GM06990 (cell line): Measurements from ENCODE around the gene ZBTB46.
A peak's percentile ranks its signal among the peaks of the same experiment; 100 is the strongest.
"Not testable (repeated sequence)": the region's sequence is repeated elsewhere in the genome, so short reads cannot be mapped to it uniquely, and the experiment has no call there.

Experiments used
- DNase-seq: peaks from one replicate; pipeline ENCODE4 v3.0.0-alpha.2; 2011; ENCODE audit not compliant: insufficient read length; ENCODE audit errors: extremely low read depth
- H3K27me3 ChIP-seq: replicated peaks from 2 replicates; pipeline ENCODE4 v1.6.0; 2011; ENCODE audit warnings: low read length; ENCODE audit not compliant: control insufficient read depth, insufficient read depth
- H3K36me3 ChIP-seq: 2 replicates; pipeline ENCODE4 v1.5.1; 2011; ENCODE audit warnings: low read length; ENCODE audit not compliant: control insufficient read depth, insufficient read depth
- H3K4me3 ChIP-seq: replicated peaks from 2 replicates; pipeline ENCODE4 v1.5.1; 2011; ENCODE audit warnings: low read depth, mild to moderate bottlenecking, control low read depth, low read length
- TF ChIP-seq, protein P1 (sequence below): IDR thresholded peaks from 2 replicates; pipeline ENCODE4 v1.5.1; 2011; ENCODE audit warnings: low read length, control low read depth, mild to moderate bottlenecking, inconsistent platforms; ENCODE audit not compliant: insufficient read depth, poor library complexity, severe bottlenecking

Gene ZBTB46

DNA sequence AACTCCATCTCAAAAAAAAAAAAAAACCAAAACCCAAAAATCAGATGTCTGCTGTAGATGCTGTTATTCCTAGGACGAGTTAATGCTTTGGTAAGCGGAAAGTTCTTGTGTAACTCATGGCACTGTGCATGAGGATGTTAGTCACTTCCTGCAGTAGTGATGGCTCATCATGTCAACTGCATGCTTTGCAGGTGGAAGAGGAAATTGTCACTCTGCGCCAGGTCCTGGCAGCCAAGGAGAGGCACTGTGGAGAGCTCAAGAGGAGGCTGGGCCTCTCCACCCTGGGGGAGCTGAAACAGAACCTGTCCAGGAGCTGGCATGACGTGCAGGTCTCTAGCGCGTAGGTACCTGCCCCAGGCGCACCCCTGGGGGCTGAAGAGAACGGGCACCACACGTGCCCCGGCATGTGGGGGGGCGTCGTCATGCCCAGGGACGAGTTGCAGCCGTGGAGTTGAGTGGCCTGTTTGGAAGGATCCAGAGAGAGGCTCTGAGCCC lies 42.5 kb upstream of the ZBTB46 start:
- H3K36me3 ChIP-seq, result peaks cover 33% of the 10 kb centered on the region
- no peak for DNase-seq
- H3K4me3 ChIP-seq, result no peak overlapping the region
- TF ChIP-seq, protein P1, sequence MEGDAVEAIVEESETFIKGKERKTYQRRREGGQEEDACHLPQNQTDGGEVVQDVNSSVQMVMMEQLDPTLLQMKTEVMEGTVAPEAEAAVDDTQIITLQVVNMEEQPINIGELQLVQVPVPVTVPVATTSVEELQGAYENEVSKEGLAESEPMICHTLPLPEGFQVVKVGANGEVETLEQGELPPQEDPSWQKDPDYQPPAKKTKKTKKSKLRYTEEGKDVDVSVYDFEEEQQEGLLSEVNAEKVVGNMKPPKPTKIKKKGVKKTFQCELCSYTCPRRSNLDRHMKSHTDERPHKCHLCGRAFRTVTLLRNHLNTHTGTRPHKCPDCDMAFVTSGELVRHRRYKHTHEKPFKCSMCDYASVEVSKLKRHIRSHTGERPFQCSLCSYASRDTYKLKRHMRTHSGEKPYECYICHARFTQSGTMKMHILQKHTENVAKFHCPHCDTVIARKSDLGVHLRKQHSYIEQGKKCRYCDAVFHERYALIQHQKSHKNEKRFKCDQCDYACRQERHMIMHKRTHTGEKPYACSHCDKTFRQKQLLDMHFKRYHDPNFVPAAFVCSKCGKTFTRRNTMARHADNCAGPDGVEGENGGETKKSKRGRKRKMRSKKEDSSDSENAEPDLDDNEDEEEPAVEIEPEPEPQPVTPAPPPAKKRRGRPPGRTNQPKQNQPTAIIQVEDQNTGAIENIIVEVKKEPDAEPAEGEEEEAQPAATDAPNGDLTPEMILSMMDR, result no peak
- H3K27me3 ChIP-seq, result no peaks in the 10 kb centered on the region

DNA sequence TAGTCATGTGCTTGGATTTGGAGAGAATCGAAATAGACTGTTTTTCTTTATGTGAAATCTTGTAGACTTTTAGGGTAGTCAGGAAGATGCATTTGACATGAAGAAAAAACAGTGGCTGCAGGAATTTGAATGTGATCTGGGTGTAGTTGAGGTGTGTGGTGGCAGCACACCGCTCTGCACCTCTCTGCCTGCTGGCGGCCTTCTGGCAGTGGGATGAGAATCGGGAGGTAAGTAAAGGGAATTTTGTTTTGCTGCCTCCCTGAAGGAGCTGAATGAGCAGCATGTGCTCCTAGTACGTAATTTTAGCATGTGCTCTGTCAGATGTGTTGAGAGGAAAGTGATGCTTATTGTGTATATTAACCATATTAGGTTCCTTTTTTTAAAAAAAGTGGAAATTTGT lies 37.2 kb upstream of the ZBTB46 start:
- DNase-seq, result no peak
- H3K4me3 ChIP-seq, result no peak overlapping the region
- peaks cover 10% of the 10 kb centered on the region for H3K36me3 ChIP-seq
- no peaks in the 10 kb centered on the region for H3K27me3 ChIP-seq
- TF ChIP-seq, protein P1, result no peak

DNA sequence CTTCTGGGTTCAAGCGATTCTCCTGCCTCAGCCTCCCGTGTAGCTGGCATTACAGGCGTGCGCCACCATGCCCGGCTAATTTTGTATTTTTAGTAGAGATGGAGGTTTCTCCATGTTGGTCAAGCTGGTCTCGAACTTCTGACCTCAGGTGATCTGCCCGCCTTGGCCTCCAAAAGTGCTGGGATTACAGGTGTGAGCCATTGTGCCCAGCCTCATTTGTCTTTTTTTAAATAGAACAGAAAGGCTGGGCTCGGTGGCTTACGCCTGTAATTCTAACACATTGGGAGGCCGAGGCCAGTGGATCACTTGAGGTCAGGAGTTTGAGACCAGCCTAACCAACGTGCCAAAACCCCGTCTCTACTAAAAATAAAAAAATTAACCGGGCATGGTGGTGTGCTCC lies 36.0 kb upstream of the ZBTB46 start:
- not testable (repeated sequence) for DNase-seq, H3K4me3 ChIP-seq, H3K27me3 ChIP-seq
- H3K36me3 ChIP-seq, result peaks cover 16% of the 10 kb centered on the region

DNA sequence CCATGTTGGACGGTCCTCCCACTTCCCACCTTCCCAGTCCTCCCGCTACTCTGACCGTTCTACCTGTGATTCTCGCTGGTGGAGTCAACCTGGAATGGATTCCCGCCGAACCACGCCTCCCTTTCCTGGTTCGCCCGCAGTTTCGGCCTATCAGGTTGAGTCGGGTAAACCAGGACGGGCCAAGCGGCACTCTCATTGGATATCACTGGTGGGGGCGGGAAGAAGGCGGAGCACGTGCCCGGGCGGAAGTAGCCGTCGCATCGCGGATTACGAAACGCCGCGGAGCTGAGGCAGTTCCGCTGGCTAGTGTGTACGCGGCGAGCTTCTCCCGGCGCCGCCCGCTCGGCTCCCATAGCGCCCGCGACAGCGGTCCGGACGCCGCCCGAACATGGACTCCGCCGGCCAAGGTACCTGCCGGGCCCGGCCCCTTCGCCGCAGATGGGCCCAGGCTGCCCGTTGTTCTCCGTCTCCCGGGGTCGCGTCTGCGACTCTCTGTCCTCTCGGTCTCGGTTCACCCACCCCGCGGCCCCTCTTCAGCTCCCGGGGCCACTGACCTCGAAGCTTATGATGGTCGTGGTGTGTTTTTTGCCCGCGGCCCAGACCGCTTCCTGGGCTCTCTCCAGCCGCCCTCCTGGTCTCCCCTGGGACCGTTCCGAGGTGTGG lies 34.0 kb upstream of the ZBTB46 start, which contains the start of gene TPD52L2:
Gene TPD52L2, plus strand, starts transcription at position 293 of the 663 bp plus-strand sequence. Its CDS starts 96 bp downstream, at position 389.
- no peaks in the 10 kb centered on the region for H3K27me3 ChIP-seq
- TF ChIP-seq, protein P1, result no peak
- peak; percentile 96 for DNase-seq
- H3K4me3 ChIP-seq, result peak within 1 kb of the TSS; percentile 97
- peaks cover 18% of the 10 kb centered on the region for H3K36me3 ChIP-seq

DNA sequence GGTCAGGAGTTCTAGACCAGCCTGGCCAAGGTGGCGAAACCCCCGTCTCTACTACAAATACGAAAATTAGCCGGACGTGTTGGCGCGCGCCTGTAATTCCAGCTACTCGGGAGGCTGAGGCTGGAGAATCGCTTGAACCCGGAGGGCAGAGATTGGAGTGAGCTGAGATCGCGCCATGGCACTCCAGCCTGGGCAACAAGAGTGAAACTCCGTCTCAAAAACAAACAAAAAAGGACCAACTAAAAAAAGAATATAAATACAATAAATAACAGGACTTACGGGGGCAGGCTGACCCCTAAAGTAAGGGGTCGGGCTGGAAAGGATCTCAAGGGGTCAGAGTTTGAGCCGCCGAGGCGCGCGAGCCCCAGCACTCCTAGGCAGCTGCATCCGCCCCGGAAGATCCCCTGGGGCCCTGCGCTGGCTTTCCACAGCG lies 33.5 kb upstream of the ZBTB46 start:
- DNase-seq, result no peak
- TF ChIP-seq, protein P1, result no peak

DNA sequence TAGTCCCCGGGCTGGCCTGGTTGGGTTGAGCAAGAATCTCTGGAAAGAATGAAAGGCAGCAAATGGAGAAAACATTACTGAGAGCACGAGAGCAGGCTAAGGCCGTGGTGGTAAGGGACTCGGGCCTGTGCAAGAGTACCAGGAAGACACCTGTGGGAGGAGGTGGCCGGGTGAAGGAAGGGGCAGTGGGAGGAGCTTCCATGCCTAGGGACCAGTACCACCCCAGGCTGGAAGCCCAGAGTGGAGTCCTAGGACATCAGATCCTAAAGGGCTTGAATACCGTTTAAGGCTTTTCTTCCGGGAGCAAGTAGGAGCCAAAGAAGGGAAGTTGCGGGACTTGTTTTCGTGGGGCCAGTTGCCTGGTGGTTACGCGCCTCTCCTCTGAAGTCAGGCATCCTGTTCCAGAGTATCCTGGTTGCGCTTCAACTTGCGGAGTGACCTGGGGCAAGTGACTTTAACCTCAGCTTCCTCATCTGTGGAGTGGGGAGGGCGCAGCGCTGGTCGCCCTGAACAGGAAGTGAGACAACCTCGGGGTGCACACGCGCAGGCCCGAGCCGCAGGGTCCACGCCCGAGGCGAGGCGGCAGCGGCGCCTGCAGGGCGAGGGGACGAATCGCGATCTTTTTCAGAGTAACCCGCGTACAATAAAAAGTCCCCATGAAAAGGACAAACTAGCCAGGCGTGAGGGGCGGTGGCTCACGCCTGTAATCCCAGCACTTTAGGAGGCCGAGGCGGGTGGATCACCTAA lies 32.9 kb upstream of the ZBTB46 start:
- TF ChIP-seq, protein P1, result peak; percentile 94
- peak; percentile 96 for DNase-seq
- Histone ChIP-seq H3K36me3 (peaks cover 10% of the 10 kb centered on the region), H3K4me3 (peak overlapping the region; percentile 97), H3K27me3 (no peaks in the 10 kb centered on the region)

More for the DNA sequence above, 33.5 kb upstream of the ZBTB46 start:
- peaks cover 15% of the 10 kb centered on the region for H3K36me3 ChIP-seq
- H3K27me3 ChIP-seq, result no peaks in the 10 kb centered on the region
- H3K4me3 ChIP-seq, result peak overlapping the region; percentile 97
